Measurements from ENCODE around the gene APPBP2.
A peak's percentile ranks its signal among the peaks of the same experiment; 100 is the strongest.
"Not testable (repeated sequence)": the region's sequence is repeated elsewhere in the genome, so short reads cannot be mapped to it uniquely, and the experiment has no call there.

Gene APPBP2

DNA sequence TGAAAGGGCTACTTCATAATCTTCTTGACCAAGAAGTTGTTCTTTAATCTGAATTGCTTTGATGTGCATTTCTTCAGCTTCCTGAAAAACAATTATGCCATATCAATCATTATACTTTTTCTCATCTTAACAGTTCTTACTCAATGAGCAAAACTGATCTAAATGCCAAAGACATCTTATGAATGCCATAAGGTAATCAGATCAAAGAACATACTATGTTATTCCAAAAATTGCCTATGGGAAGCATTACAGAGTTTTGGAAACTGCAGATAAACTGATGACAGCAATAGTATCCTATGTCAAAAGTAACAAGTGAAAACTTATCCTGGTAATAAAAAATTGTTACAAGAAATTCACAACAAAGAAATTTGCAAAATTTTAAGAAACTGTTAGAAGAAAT is 74.1 kb downstream of the APPBP2 start:
- DNase-seq: no peak
- in situ Hi-C loops (cut with HindIII; ENCODE audit: low pct_ligation_motif_present, low pct_unique_long_range_greater_than_20kb, low sequenced_read_pairs): no loop called here

DNA sequence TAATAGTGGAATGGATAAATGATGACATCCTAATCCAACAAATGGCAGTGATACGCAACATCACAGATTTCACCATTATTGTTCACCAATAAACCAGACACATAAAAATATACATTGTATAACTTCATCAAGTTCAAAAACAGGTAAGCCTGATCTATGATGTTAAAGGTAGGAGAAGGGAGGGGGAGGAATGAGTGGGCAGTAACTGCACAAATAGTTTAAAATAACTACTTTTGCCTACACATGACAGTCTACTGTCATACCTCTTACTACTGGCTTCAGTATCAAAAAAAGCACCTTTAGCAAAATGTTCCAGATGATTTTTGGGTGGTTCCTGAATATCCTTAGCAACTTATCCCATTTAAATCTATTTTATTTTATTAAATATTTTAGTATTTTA is 75.0 kb downstream of the APPBP2 start:
- no peak for DNase-seq
- in situ Hi-C loops (cut with HindIII; ENCODE audit: low pct_ligation_motif_present, low pct_unique_long_range_greater_than_20kb, low sequenced_read_pairs): no loop called here

- in situ Hi-C loops (cut with HindIII; ENCODE audit: low pct_ligation_motif_present, low pct_unique_long_range_greater_than_20kb, low sequenced_read_pairs): no loop called here
- no peak for DNase-seq
Measured at GRCh38 chr17:60447375-60447774, 78.7 kb downstream of the APPBP2 start.

DNA sequence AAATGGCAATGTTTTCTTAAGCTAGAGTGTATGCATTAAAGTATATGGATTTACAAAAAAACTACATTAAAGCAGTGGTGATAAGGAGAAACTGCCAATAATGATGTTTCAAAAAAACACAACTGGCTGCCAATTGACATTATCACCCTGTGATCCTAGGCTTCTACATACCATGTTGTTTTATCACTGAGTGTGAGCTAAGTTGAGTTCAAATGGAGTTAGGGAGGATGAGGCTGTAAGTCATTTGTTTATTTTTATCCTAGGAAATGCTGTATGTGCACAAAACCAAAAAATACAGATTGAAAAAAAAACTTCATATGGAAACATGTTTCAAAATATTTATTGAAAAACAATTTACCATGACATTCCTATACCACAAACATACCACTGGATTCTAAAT is 80.9 kb downstream of the APPBP2 start:
- DNase-seq: no peak
- in situ Hi-C loops (cut with HindIII; ENCODE audit: low pct_ligation_motif_present, low pct_unique_long_range_greater_than_20kb, low sequenced_read_pairs): no loop called here

- no peak for DNase-seq
- in situ Hi-C loops (cut with HindIII; ENCODE audit: low pct_ligation_motif_present, low pct_unique_long_range_greater_than_20kb, low sequenced_read_pairs): no loop called here
Measured at GRCh38 chr17:60443713-60444112, 82.3 kb downstream of the APPBP2 start.

DNA sequence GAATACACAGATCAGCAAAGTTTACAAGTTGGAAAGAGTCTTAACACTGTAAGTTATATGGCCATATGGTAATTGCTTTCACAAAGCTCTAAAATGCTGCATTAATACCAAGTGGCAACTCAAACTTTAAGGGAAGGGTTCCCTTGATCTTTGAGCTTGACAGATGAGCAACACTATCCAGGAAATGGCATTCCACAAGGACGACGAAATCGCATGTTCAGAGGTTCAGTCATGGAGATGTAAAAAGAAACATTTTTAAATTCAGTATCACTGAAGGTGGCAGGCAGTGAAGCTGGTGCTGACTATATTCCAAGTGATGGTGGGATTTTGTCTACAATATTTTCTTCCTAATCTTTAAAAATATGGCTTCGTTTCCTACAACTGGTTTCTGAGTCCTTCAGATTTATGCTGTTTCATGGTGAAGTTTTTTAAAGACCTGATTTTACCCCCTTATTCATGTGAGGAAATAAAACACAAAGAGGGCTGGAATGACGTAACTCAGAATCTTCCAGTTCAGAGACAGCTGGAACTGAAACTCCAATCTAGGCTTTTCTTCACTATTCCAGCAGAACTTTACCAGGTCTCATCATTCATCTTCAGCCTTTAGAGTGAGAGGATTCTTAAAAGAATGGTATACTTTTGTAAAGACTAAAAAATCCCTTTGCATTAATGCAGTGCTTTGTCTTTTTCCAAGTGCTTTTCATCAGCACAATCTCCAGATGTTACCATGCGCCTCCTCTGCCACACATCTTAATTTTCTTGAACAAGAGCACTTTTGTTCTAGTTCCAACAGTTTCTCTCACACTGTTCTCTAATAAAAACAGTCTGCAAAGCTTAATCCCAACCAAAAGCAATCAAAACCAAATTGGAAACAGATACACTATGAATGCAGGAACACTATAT is 83.5 kb downstream of the APPBP2 start:
- DNase-seq: peak; percentile 57
- in situ Hi-C loops (cut with HindIII; ENCODE audit: low pct_ligation_motif_present, low pct_unique_long_range_greater_than_20kb, low sequenced_read_pairs): no loop called here

DNA sequence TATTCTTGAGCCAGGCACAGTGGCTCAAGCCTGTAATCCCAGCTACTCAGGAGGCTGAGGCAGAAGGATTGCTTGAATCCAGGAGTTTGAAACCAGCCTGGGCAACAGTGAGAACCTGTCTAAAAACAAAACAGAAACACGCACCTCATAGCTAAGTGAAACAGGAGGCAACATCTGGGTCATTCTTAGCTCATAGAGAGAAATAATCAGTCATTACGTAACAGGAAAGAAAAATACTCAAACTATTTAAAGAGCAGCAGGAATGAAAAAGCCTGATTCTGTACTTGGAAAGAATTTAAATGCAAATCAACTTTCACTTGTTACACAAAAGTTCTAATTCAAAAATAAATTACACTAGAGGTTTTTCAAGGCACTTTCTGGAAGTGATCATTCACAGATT is 86.5 kb downstream of the APPBP2 start:
- in situ Hi-C loops (cut with HindIII; ENCODE audit: low pct_ligation_motif_present, low pct_unique_long_range_greater_than_20kb, low sequenced_read_pairs): no loop called here
- no peak for DNase-seq

- in situ Hi-C loops (cut with HindIII; ENCODE audit: low pct_ligation_motif_present, low pct_unique_long_range_greater_than_20kb, low sequenced_read_pairs): no loop called here
- DNase-seq: no peak
Measured at GRCh38 chr17:60436676-60437075, 89.4 kb downstream of the APPBP2 start.

DNA sequence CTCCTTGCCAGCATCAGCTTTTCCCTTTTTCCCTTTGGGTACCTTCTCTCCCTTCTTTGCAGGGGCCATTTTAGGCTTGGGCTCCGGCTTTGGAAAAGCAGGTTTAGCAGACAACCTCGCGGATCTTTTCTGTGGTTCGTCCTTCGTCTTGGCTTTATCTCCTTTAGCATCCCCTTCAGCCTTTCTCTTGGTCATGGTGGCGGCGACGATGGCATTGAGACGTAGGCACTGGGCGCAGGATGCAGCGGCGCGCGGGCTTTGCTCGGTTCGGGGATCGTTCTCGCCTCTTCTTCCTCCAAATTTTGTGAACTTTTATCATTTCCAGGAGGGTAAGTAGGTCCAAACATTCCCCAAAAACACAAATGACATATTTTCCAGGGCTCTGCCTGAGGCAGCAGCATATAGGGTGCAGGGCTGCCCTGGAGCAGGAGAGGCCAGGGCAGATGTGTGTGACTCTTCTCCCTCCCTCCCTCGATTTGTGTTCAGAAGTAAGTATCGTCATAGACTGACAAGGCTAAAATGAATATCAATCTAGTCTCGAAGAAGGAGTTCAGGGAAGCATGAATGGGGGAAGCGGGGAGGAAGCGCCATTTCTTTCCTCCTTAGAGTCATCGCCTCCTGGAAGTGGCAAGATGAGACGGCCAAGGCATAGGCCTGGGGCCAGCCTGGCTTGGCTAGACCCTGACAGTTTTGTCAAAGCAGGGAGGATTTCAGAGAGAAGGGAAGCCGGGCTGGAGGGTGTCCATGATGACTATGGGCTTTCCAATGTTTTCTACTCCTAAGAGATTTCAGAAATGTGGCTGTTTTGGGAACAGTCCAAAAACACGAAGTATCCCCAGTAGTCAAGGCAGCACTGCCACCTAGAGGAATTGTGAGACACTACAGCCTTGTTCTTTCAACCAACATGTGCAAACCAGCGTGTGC is 90.5 kb downstream of the APPBP2 start:
- DNase-seq: peak; percentile 87
- in situ Hi-C loops (cut with HindIII; ENCODE audit: low pct_ligation_motif_present, low pct_unique_long_range_greater_than_20kb, low sequenced_read_pairs): no loop called here

- in situ Hi-C loops (cut with HindIII; ENCODE audit: low pct_ligation_motif_present, low pct_unique_long_range_greater_than_20kb, low sequenced_read_pairs); DNase-seq: not testable (repeated sequence)
Measured at GRCh38 chr17:60433021-60433997, 92.7 kb downstream of the APPBP2 start.

DNA sequence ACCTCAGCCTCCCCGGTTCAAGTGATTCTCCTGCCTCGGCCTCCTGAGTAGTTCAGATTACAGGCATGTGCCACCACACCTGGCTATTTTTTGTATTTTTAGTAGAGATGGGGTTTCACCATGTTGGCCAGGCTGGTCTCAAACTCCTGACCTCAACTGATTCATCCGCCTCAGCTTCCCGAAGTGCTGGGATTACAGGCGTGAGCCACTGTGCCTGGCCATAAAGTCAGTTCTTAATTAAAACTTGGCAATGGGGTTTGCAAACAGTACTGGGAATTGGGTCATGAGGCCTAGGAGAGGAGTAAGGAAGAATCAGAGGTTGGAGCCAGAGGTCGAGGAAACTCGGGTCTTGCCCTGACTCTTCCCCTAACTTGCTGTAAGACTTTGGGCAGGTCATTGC is 95.5 kb downstream of the APPBP2 start:
- DNase-seq; in situ Hi-C loops (cut with HindIII; ENCODE audit: low pct_ligation_motif_present, low pct_unique_long_range_greater_than_20kb, low sequenced_read_pairs): not testable (repeated sequence)

DNA sequence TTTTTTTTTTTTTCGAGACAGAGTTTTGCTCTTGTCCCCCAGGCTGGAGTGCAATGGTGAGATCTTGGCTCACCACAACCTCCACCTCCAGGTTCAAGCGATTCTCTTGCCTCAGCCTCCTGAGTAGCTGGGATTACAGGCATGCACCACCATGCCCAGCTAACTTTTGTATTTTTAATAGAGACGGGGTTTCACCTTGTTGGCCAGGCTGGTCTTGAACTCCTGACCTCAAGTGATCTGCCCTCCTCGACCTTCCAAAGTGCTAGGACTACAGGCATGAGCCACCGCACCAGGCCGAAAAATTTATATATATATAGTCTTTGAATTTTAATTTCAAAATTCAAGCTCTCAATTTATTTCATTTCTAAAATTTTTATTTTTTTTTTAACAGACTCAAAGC is 97.6 kb downstream of the APPBP2 start:
- DNase-seq; in situ Hi-C loops (cut with HindIII; ENCODE audit: low pct_ligation_motif_present, low pct_unique_long_range_greater_than_20kb, low sequenced_read_pairs): not testable (repeated sequence)

- in situ Hi-C loops (cut with HindIII; ENCODE audit: low pct_ligation_motif_present, low pct_unique_long_range_greater_than_20kb, low sequenced_read_pairs): no loop called here
- DNase-seq: no peak
Measured at GRCh38 chr17:60426596-60426995, 99.4 kb downstream of the APPBP2 start.

DNA sequence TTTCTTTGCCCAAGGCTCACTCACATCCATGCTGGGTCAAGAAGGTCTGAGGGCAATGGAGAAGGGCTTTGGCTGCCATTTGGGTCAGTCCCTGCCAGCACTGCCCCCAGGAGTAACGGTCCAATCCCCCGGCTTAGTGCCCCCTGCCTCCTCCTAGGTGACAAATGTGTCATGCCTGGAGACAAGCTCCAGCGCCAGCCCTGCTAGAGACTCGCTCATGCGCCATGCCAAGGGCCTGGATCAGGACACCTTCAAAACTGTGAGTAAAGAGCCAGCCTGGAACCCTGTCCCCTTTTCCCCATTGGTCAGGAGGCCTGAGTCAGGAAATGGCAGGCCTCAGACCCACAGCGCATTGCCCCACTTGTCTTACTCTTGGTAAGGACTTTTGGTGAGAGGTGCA is 100.4 kb downstream of the APPBP2 start:
- DNase-seq: no peak
- in situ Hi-C loops (cut with HindIII; ENCODE audit: low pct_ligation_motif_present, low pct_unique_long_range_greater_than_20kb, low sequenced_read_pairs): no loop called here

DNA sequence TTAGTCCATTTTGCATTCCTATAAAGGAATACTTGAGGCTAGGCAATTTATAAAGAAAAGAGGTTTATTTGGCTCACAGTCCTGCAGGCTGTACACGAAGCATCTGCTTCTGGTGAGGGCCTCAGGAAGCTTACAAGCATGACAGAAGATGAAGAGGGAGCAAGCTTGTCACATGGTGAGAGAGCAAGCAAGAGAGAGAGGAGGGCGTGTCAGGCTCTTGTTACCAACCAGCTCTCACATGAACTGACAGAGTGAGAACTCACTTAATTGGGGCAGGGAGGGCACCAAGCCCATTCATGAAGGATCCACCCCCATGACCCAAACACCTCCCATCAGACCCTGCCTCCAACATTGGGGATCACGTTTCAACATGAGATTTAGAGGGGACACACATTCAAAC is 102.2 kb downstream of the APPBP2 start:
- DNase-seq: no peak
- in situ Hi-C loops (cut with HindIII; ENCODE audit: low pct_ligation_motif_present, low pct_unique_long_range_greater_than_20kb, low sequenced_read_pairs): no loop called here

DNA sequence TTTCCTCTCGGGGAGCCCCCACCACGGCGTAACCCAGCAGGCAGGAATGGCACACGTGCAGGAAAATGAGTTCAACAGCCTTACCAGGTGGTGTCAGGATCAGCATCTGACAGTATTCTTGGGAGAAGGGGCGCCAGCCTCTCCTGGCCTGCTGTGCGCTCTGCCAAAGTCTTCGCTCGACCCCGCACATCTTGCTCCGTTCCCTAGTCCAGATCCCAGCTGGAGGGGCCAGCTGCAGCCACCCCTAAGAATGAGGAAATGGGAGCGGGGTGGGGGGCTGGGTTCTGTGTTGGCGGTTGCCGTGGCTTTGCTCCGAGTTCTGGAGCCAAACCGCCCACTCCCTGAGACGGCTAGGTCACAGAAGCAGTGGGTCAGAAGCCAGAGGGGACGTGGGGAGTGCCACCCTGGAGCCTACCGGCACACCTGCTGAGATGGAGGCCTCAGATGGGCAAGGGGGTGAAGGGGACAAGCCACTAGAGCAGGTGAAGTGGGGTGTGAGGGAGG is 103.8 kb downstream of the APPBP2 start, which contains the start of gene CHCT1:
TSS of gene CHCT1 (plus strand) at position 328 of the 504 bp plus-strand sequence. CDS start at position 432, 104 bp downstream.
- in situ Hi-C loops (cut with HindIII; ENCODE audit: low pct_ligation_motif_present, low pct_unique_long_range_greater_than_20kb, low sequenced_read_pairs): no loop called here
- no peak for DNase-seq

GRCh38 chr17:60421273-60422161 is 104.5 kb downstream of the APPBP2 start:
- in situ Hi-C loops (cut with HindIII; ENCODE audit: low pct_ligation_motif_present, low pct_unique_long_range_greater_than_20kb, low sequenced_read_pairs): no loop called here
- peak; percentile 7 for DNase-seq
